Measurements from ENCODE around the gene SLCO6A1. TPM values are rescaled to one million over a fixed set of nuclear protein-coding genes. Genes with fewer than 3 reads are reported as not detected.

Gene SLCO6A1
- total RNA-seq, 2 experiments from 2014 or later: not detected

GRCh38 chr5:102545175-102545574 lies 46.4 kb upstream of the SLCO6A1 start:
- intact Hi-C loops (cut with micrococcal nuclease; ENCODE audit: unreplicated experiment): no loop called here
- H3K79me2 ChIP-seq (ENCODE audit: insufficient read depth, low read depth, low read length): no peaks in the 10 kb centered on the region
- H3K27ac ChIP-seq (ENCODE audit: low read depth, low read length, poor library complexity, severe bottlenecking): no peak overlapping the region
- no peaks in the 10 kb centered on the region for H3K4me1 ChIP-seq (ENCODE audit: insufficient read depth, low read length, poor library complexity, severe bottlenecking)
- no peaks in the 10 kb centered on the region for H3K36me3 ChIP-seq (ENCODE audit: insufficient read depth, low read length)
- ChIA-PET POLR2A (no interaction called here), CTCF (ENCODE audit: unreplicated experiment) (no interaction called here)
- H3K4me2 ChIP-seq (ENCODE audit: low read length): no peak overlapping the region
- no TSS peak for BruUV-seq (replicated peaks)
- no peaks in the 10 kb centered on the region for H3K9me2 ChIP-seq (ENCODE audit: insufficient read depth, low read length)
- no peak for TF ChIP-seq EZH2phosphoT487 (IDR thresholded peaks at IDR 0.05; ENCODE audit: borderline replicate concordance, low read depth, low read length)
- peak; percentile 20; the same call in 1 of the 2 replicates for TF ChIP-seq CTCF (conservative IDR thresholded peaks at IDR 0.05; ENCODE audit: low read length)
- H3K4me3 ChIP-seq (ENCODE audit: low read depth, low read length, poor library complexity, severe bottlenecking): no peak overlapping the region
- H3K9me3 ChIP-seq (ENCODE audit: low read length): no peaks in the 10 kb centered on the region
- DNase-seq (ENCODE audit: low spot score): no peak
- no peaks in the 10 kb centered on the region for H4K20me1 ChIP-seq (ENCODE audit: insufficient read depth, low read length)
- H2AFZ ChIP-seq (ENCODE audit: low read length): no peak overlapping the region

- ChIA-PET CTCF (ENCODE audit: unreplicated experiment) (no interaction called here), POLR2A (no interaction called here)
- Histone ChIP-seq H2AFZ (ENCODE audit: low read length) (no peak overlapping the region), H3K9me3 (ENCODE audit: low read length) (no peaks in the 10 kb centered on the region), H3K4me2 (ENCODE audit: low read length) (no peak overlapping the region), H3K27ac (ENCODE audit: low read depth, low read length, poor library complexity, severe bottlenecking) (no peak overlapping the region), H3K79me2 (ENCODE audit: insufficient read depth, low read depth, low read length) (no peaks in the 10 kb centered on the region), H3K4me1 (ENCODE audit: insufficient read depth, low read length, poor library complexity, severe bottlenecking) (no peaks in the 10 kb centered on the region), H3K4me3 (ENCODE audit: low read depth, low read length, poor library complexity, severe bottlenecking) (no peak overlapping the region), H3K36me3 (ENCODE audit: insufficient read depth, low read length) (no peaks in the 10 kb centered on the region), H3K9me2 (ENCODE audit: insufficient read depth, low read length) (no peaks in the 10 kb centered on the region), H4K20me1 (ENCODE audit: insufficient read depth, low read length) (no peaks in the 10 kb centered on the region)
- TF ChIP-seq EZH2phosphoT487 (IDR thresholded peaks at IDR 0.05; ENCODE audit: borderline replicate concordance, low read depth, low read length) (no peak), CTCF (conservative IDR thresholded peaks at IDR 0.05; ENCODE audit: low read length) (no peak)
- intact Hi-C loops (cut with micrococcal nuclease; ENCODE audit: unreplicated experiment): no loop called here
- no peak for DNase-seq (ENCODE audit: low spot score)
- BruUV-seq (replicated peaks): no TSS peak
Observed at GRCh38 chr5:102542057-102542456, 43.3 kb upstream of the SLCO6A1 start.

- TF ChIP-seq CTCF (conservative IDR thresholded peaks at IDR 0.05; ENCODE audit: low read length) (no peak), EZH2phosphoT487 (IDR thresholded peaks at IDR 0.05; ENCODE audit: borderline replicate concordance, low read depth, low read length) (no peak)
- no peak overlapping the region for H3K4me3 ChIP-seq (ENCODE audit: low read depth, low read length, poor library complexity, severe bottlenecking)
- H4K20me1 ChIP-seq (ENCODE audit: insufficient read depth, low read length): no peaks in the 10 kb centered on the region
- no TSS peak for BruUV-seq (replicated peaks)
- no peak overlapping the region for H3K27ac ChIP-seq (ENCODE audit: low read depth, low read length, poor library complexity, severe bottlenecking)
- H3K4me1 ChIP-seq (ENCODE audit: insufficient read depth, low read length, poor library complexity, severe bottlenecking): no peaks in the 10 kb centered on the region
- no peak overlapping the region for H3K4me2 ChIP-seq (ENCODE audit: low read length)
- no peak overlapping the region for H2AFZ ChIP-seq (ENCODE audit: low read length)
- ChIA-PET CTCF (ENCODE audit: unreplicated experiment) (no interaction called here), POLR2A (interaction anchor here (0.7 kb wide), 1 partner anchor 87 kb away, joined by 3 read pairs; no protein-coding TSS in a partner anchor)
- H3K9me3 ChIP-seq (ENCODE audit: low read length): no peaks in the 10 kb centered on the region
- DNase-seq (ENCODE audit: low spot score): no peak
- H3K36me3 ChIP-seq (ENCODE audit: insufficient read depth, low read length): no peaks in the 10 kb centered on the region
- intact Hi-C loops (cut with micrococcal nuclease; ENCODE audit: unreplicated experiment): no loop called here
- no peaks in the 10 kb centered on the region for H3K79me2 ChIP-seq (ENCODE audit: insufficient read depth, low read depth, low read length)
- H3K9me2 ChIP-seq (ENCODE audit: insufficient read depth, low read length): no peaks in the 10 kb centered on the region
Observed at GRCh38 chr5:102539996-102540728, 41.4 kb upstream of the SLCO6A1 start.

Data from OCI-LY7 (cell line).